Adipose tissue (tissue), 3 donors: ENCODE results near the gene COL18A1. TPM values are rescaled to one million over a fixed set of nuclear protein-coding genes. Genes with fewer than 3 reads are reported as not detected.
A peak's percentile ranks its signal among the peaks of the same experiment; 100 is the strongest.

Experiments used
- H3K27ac ChIP-seq: one replicate; pipeline ENCODE4 v1.5.1; 2013; ENCODE audit warnings: low read depth, low read length
- WGBS, 3 donors: extraction: QIAGEN DNeasy Blood & Tissue Kit; methylation state at CpG; one replicate each; pipeline ENCODE4 v1.1.7; 2013; 5-methylcytosine and 5-hydroxymethylcytosine counted together
- polyA plus RNA-seq, 3 donors: library from polyadenylated mRNA; stranded (reverse); fragments of 200-250 nt; gene quantifications; one replicate each; pipeline ENCODE4 v1.2.3, GENCODE V29; 2013
- donor health status: healthy with polysubstance abuse.
- donor health status: Bipolar disorder and iron deficiency.
- donor health status: healthy.

The COL18A1 gene
- polyA plus RNA-seq, 3 donors: 42.2 to 93.6 (median 50.6) TPM

- H3K27ac ChIP-seq: no peak overlapping the region
- 82 to 91% (median 88%) methylated on average over 29 to 32 of the region's 32 CpGs for WGBS, 3 donors
These were observed 13.9 kb upstream of the COL18A1 start for GRCh38 chr21:45390831-45391742.

GRCh38 chr21:45391743-45392572 lies 13.0 kb upstream of the COL18A1 start:
- H3K27ac ChIP-seq: no peak overlapping the region
- WGBS, 3 donors: 73 to 92% (median 90%) methylated on average over 24 of the region's 24 CpGs

GRCh38 chr21:45392573-45392971 lies 12.4 kb upstream of the COL18A1 start:
- 77 to 91% (median 89%) methylated on average over 14 of the region's 14 CpGs for WGBS, 3 donors
- H3K27ac ChIP-seq: no peak overlapping the region

- 83 to 94% (median 93%) methylated on average over 23 to 26 of the region's 26 CpGs for WGBS, 3 donors
- no peak overlapping the region for H3K27ac ChIP-seq
These were observed 11.9 kb upstream of the COL18A1 start for GRCh38 chr21:45393021-45393420.

- no peak overlapping the region for H3K27ac ChIP-seq
- WGBS, 3 donors: 74 to 87% (median 86%) methylated on average over 26 to 30 of the region's 30 CpGs
These were observed 10.9 kb upstream of the COL18A1 start for GRCh38 chr21:45393833-45394638.

GRCh38 chr21:45396620-45396995 lies 8.4 kb upstream of the COL18A1 start:
- WGBS, 3 donors: 74 to 86% (median 80%) methylated on average over 8 of the region's 8 CpGs

GRCh38 chr21:45397381-45397780 lies 7.6 kb upstream of the COL18A1 start:
- H3K27ac ChIP-seq: no peak overlapping the region
- WGBS, 3 donors: 55 to 88% (median 86%) methylated on average over 2 of the region's 2 CpGs

More at GRCh38 chr21:45396620-45396995, 8.4 kb upstream of the COL18A1 start:
- H3K27ac ChIP-seq: no peak overlapping the region

- 80 to 96% (median 86%) methylated on average over 5 to 7 of the region's 7 CpGs for WGBS, 3 donors
- H3K27ac ChIP-seq: no peak overlapping the region
These were observed 3.9 kb upstream of the COL18A1 start for GRCh38 chr21:45401054-45401518.

- WGBS, 3 donors: 93 to 95% (median 93%) methylated on average over 15 to 17 of the region's 17 CpGs
These were observed 2.8 kb upstream of the COL18A1 start for GRCh38 chr21:45401916-45402900.

GRCh38 chr21:45403133-45403824 lies 1.7 kb upstream of the COL18A1 start:
- WGBS, 3 donors: 72 to 93% (median 85%) methylated on average over 7 of the region's 7 CpGs
- H3K27ac ChIP-seq: no peak overlapping the region

More at GRCh38 chr21:45401916-45402900, 2.8 kb upstream of the COL18A1 start:
- no peak overlapping the region for H3K27ac ChIP-seq

- WGBS, 3 donors: 17 to 25% (median 20%) methylated on average over 23 to 39 of the region's 39 CpGs
- no peak overlapping the region for H3K27ac ChIP-seq
These were observed 888 bp upstream of the COL18A1 start for GRCh38 chr21:45403825-45404729.

- H3K27ac ChIP-seq: no peak overlapping the region
- WGBS, 3 donors: 1 to 2% (median 2%) methylated on average over 33 to 79 of the region's 86 CpGs
These were observed 380 bp downstream of the COL18A1 start for GRCh38 chr21:45405271-45405818.

- WGBS, 3 donors: 8 to 10% (median 10%) methylated on average over 65 to 83 of the region's 83 CpGs
- H3K27ac ChIP-seq: peak overlapping the region; percentile 51
These were observed 1.1 kb downstream of the COL18A1 start for GRCh38 chr21:45405819-45406762.
